IMR-90 (cell line): ENCODE measurements around the gene AKAP6. TPM values are rescaled to one million over a fixed set of nuclear protein-coding genes. Genes with fewer than 3 reads are reported as not detected.

Source experiments
- ATAC-seq: fragments of 200-7000 bp; cut with Tn5 transposase; 2 replicates; pipeline ENCODE4 v1.9.1; 2020; ENCODE audit warnings: low read depth, mild to moderate bottlenecking, moderate library complexity
- BruUV-seq: library from RNA; stranded (reverse); fragments of 400-500 nt; replicated peaks from 2 replicates; lab custom pipeline; 2021; lab: Mats Ljungman, UMichigan
- CTCF ChIA-PET: fragments of 300-600 bp; formaldehyde crosslinking; extraction: SDS; loops from one replicate; lab custom pipeline; 2021; ENCODE audit warnings: antibody characterized with exemption; lab: Yijun Ruan, JAX
- POLR2A ChIA-PET: fragments of 300-600 bp; sonication (Branson Sonifier 250); formaldehyde crosslinking; loops from one replicate; lab custom pipeline; 2022; ENCODE audit warnings: antibody characterized with exemption; ENCODE audit not compliant: unreplicated experiment; lab: Charles Lee
- DNase-seq: peaks from one replicate; pipeline ENCODE4 v3.0.0; 2013
- H2AFZ ChIP-seq: replicated peaks from 2 replicates; pipeline ENCODE3; 2013; ENCODE audit warnings: low read length, mild to moderate bottlenecking; ENCODE audit not compliant: poor library complexity
- H2AK5ac ChIP-seq: 2 replicates; pipeline ENCODE4 v1.6.1; 2013; ENCODE audit warnings: low read depth, low read length, inconsistent platforms
- H2AK9ac ChIP-seq: replicated peaks from 2 replicates; pipeline ENCODE3; 2013; ENCODE audit warnings: mild to moderate bottlenecking, low read depth, low read length, moderate library complexity; ENCODE audit not compliant: poor library complexity
- H2BK120ac ChIP-seq: 2 replicates; pipeline ENCODE4 v1.6.1; 2013; ENCODE audit warnings: low read depth, low read length, inconsistent platforms
- H2BK15ac ChIP-seq: 3 replicates; pipeline ENCODE4 v1.6.1; 2013; ENCODE audit warnings: low read depth, low read length, inconsistent platforms
- H2BK20ac ChIP-seq: 2 replicates; pipeline ENCODE4 v1.6.1; 2013; ENCODE audit warnings: low read depth, mild to moderate bottlenecking, inconsistent platforms, low read length, moderate library complexity
- H2BK5ac ChIP-seq: 2 replicates; pipeline ENCODE4 v1.6.1; 2013; ENCODE audit warnings: mild to moderate bottlenecking, low read depth, low read length, inconsistent platforms; ENCODE audit not compliant: poor library complexity, severe bottlenecking
- H3K14ac ChIP-seq: replicated peaks from 2 replicates; pipeline ENCODE4 v1.6.1; 2013; ENCODE audit warnings: low read depth, low read length, inconsistent platforms
- H3K18ac ChIP-seq: 2 replicates; pipeline ENCODE4 v1.6.1; 2013; ENCODE audit warnings: low read depth, low read length, control low read depth
- H3K23ac ChIP-seq: 2 replicates; pipeline ENCODE4 v1.6.1; 2013; ENCODE audit warnings: low read depth, low read length, inconsistent platforms
- H3K27ac ChIP-seq: 2 replicates; pipeline ENCODE4 v1.5.1; 2013; ENCODE audit warnings: mild to moderate bottlenecking, control low read depth, low read length; ENCODE audit not compliant: insufficient read depth
- H3K27me3 ChIP-seq: 2 replicates; pipeline ENCODE4 v1.6.1; 2013; ENCODE audit warnings: low read length; ENCODE audit not compliant: control insufficient read depth, insufficient read depth
- H3K36me3 ChIP-seq: 2 replicates; pipeline ENCODE4 v1.6.1; 2013; ENCODE audit warnings: low read length, mixed read lengths; ENCODE audit not compliant: control insufficient read depth, insufficient read depth
- H3K4ac ChIP-seq: 2 replicates; pipeline ENCODE4 v1.6.1; 2013; ENCODE audit warnings: low read depth, low read length, inconsistent platforms
- H3K4me1 ChIP-seq: 2 replicates; pipeline ENCODE4 v1.6.1; 2013; ENCODE audit warnings: low read length, mixed read lengths; ENCODE audit not compliant: control insufficient read depth, insufficient read depth
- H3K4me2 ChIP-seq: 2 replicates; pipeline ENCODE4 v1.6.1; 2013; ENCODE audit warnings: low read depth, mild to moderate bottlenecking, control low read depth, low read length, moderate library complexity
- H3K4me3 ChIP-seq: 2 replicates; pipeline ENCODE4 v1.5.1; 2013; ENCODE audit warnings: low read depth, mild to moderate bottlenecking, control low read depth, low read length, moderate library complexity; ENCODE audit not compliant: insufficient read depth
- H3K56ac ChIP-seq: 2 replicates; pipeline ENCODE4 v1.6.1; 2013; ENCODE audit warnings: low read length, inconsistent platforms; ENCODE audit not compliant: insufficient read depth; ENCODE audit errors: extremely low read depth
- H3K79me1 ChIP-seq, 2 experiments: 2 replicates each; pipeline ENCODE4 v1.6.1; 2013; ENCODE audit warnings: low read length in 2 of 2, inconsistent platforms in 1 of 2, low read depth in 1 of 2
- H3K9ac ChIP-seq: 2 replicates; pipeline ENCODE4 v1.6.1; 2013; ENCODE audit warnings: low read depth, low read length, control low read depth
- H3K9me1 ChIP-seq: 2 replicates; pipeline ENCODE4 v1.6.1; 2013; ENCODE audit warnings: low read length, inconsistent platforms; ENCODE audit not compliant: insufficient read depth
- H3K9me3 ChIP-seq: 2 replicates; pipeline ENCODE4 v1.6.1; 2013; ENCODE audit warnings: low read length; ENCODE audit not compliant: control insufficient read depth, insufficient read depth
- H4K20me1 ChIP-seq: 2 replicates; pipeline ENCODE4 v1.6.1; 2013; ENCODE audit warnings: low read length, inconsistent platforms; ENCODE audit not compliant: insufficient read depth
- H4K5ac ChIP-seq: 2 replicates; pipeline ENCODE4 v1.6.1; 2013; ENCODE audit warnings: mild to moderate bottlenecking, low read depth, low read length, control low read depth
- H4K8ac ChIP-seq, 2 experiments: 2 replicates each; pipeline ENCODE4 v1.6.1; 2013; ENCODE audit warnings: low read depth in 2 of 2, low read length in 2 of 2, control low read depth in 1 of 2, inconsistent platforms in 1 of 2
- H4K91ac ChIP-seq: 2 replicates; pipeline ENCODE4 v1.6.1; 2013; ENCODE audit warnings: low read depth, low read length, inconsistent platforms; ENCODE audit not compliant: insufficient read depth
- CEBPB ChIP-seq: IDR thresholded peaks from 2 replicates; pipeline ENCODE4 v1.6.1; 2012; ENCODE audit warnings: low read depth, low read length, improper control_type of control experiment
- CHD1 ChIP-seq: IDR thresholded peaks from 2 replicates; pipeline ENCODE4 v1.6.1; 2012; ENCODE audit warnings: low read depth, low read length, improper control_type of control experiment
- CTCF ChIP-seq: conservative IDR thresholded peaks from 2 replicates; pipeline ENCODE4 v1.5.1; 2012; ENCODE audit warnings: mild to moderate bottlenecking, low read depth, low read length, improper control_type of control experiment
- ELK1 ChIP-seq: fragments of 150-350 bp; IDR thresholded peaks from 2 replicates; pipeline ENCODE4 v1.6.1; 2016; ENCODE audit warnings: low read depth, mild to moderate bottlenecking, low read length, moderate library complexity, borderline replicate concordance
- FOS ChIP-seq: fragments of 150-350 bp; IDR thresholded peaks from 2 replicates; pipeline ENCODE4 v1.6.1; 2016; ENCODE audit warnings: low read depth, low read length
- MAFK ChIP-seq: IDR thresholded peaks from 2 replicates; pipeline ENCODE4 v1.6.1; 2012; ENCODE audit warnings: low read depth, low read length, improper control_type of control experiment
- MAZ ChIP-seq: IDR thresholded peaks from 2 replicates; pipeline ENCODE4 v1.6.1; 2012; ENCODE audit warnings: low read depth, mild to moderate bottlenecking, low read length, improper control_type of control experiment, moderate library complexity, borderline replicate concordance
- MXI1 ChIP-seq: IDR thresholded peaks from 2 replicates; pipeline ENCODE4 v1.6.1; 2012; ENCODE audit warnings: low read depth, mild to moderate bottlenecking, low read length, moderate library complexity, borderline replicate concordance
- POLR2A ChIP-seq: IDR thresholded peaks from 2 replicates; pipeline ENCODE4 v1.6.1; 2012; ENCODE audit warnings: mild to moderate bottlenecking, low read depth, low read length
- RCOR1 ChIP-seq: IDR thresholded peaks from 2 replicates; pipeline ENCODE4 v1.6.1; 2012; ENCODE audit warnings: mild to moderate bottlenecking, low read length, improper control_type of control experiment; ENCODE audit not compliant: insufficient replicate concordance
- RFX5 ChIP-seq: IDR thresholded peaks from 2 replicates; pipeline ENCODE4 v1.8.0; 2012; ENCODE audit warnings: low read depth, mild to moderate bottlenecking, low read length, moderate library complexity
- USF2 ChIP-seq: fragments of 150-350 bp; IDR thresholded peaks from 2 replicates; pipeline ENCODE4 v1.6.1; 2017; ENCODE audit warnings: mild to moderate bottlenecking, antibody characterized with exemption, low read length, low read depth
- WGBS, 2 experiments: methylation state at CpG; one replicate each; pipeline versions ENCODE4 v1.1.5 to v1.1.7; 2013; ENCODE audit warnings: missing lambda C conversion rate in 2 of 2; ENCODE audit not compliant: insufficient read length in 1 of 2; ENCODE audit errors: extremely low coverage in 2 of 2; 5-methylcytosine and 5-hydroxymethylcytosine counted together
- dilution Hi-C: fragments of 300-500 bp; cut with HindIII; formaldehyde crosslinking; loops from one replicate; pipeline ENCODE4 v1.14.3; 2018; ENCODE audit warnings: low sequenced_read_pairs; ENCODE audit not compliant: unreplicated experiment
- in situ Hi-C: fragments of 300-500 bp; cut with MboI; formaldehyde crosslinking; loops from 3 replicates; pipeline ENCODE4 v1.14.3; 2019; ENCODE audit warnings: low sequenced_read_pairs, inconsistent platforms, mixed read lengths
- intact Hi-C: fragments of 100-400 bp; cut with micrococcal nuclease; formaldehyde crosslinking; loops from 2 replicates; pipeline ENCODE4 v1.10.0; 2022
- polyA plus RNA-seq, 3 experiments: library from polyadenylated mRNA; depleted of rRNA; stranded (reverse); fragments of >200 nt; gene quantifications; 2 replicates each; pipeline ENCODE4 v1.2.3, GENCODE V29; 2012; ENCODE audit warnings: low replicate concordance in 1 of 3
- total RNA-seq: library from RNA; depleted of rRNA; stranded (reverse); fragments of >200 nt; gene quantifications from 2 replicates; pipeline ENCODE4 v1.2.3, GENCODE V29; 2012

The AKAP6 gene
- total and polyA plus RNA-seq, 2 of the 4 experiments (the other 2 are of a cell fraction), result 0.22 to 1.6 TPM

GRCh38 chr14:32662211-32662610, 333.1 kb downstream of the AKAP6 start:
- intact Hi-C loops (no loop called here), in situ Hi-C loops (no loop called here), dilution Hi-C loops (no loop called here)
- Histone ChIP-seq H4K5ac (no peak overlapping the region), H2BK5ac (no peak overlapping the region), H3K14ac (no peak overlapping the region), H2BK20ac (no peak overlapping the region), H3K56ac (no peak overlapping the region), H2BK120ac (no peak overlapping the region), H3K23ac (no peak overlapping the region), H3K9ac (no peak overlapping the region), H3K18ac (no peak overlapping the region), H4K20me1 (no peaks in the 10 kb centered on the region), H3K9me1 (no peaks in the 10 kb centered on the region), H3K27ac (no peak overlapping the region), H3K9me3 (no peaks in the 10 kb centered on the region), H2AFZ (no peak overlapping the region), H2AK5ac (no peak overlapping the region), H3K4ac (no peak overlapping the region), H3K36me3 (no peaks in the 10 kb centered on the region), H4K91ac (no peak overlapping the region), H3K4me3 (no peak overlapping the region), H3K4me2 (no peak overlapping the region), H2AK9ac (no peak overlapping the region), H3K27me3 (no peaks in the 10 kb centered on the region), H3K4me1 (no peaks in the 10 kb centered on the region), H2BK15ac (no peak overlapping the region), H4K8ac (no peak overlapping the region), H3K79me1 (no peaks in the 10 kb centered on the region)
- POLR2A ChIA-PET, result no interaction called here
- ATAC-seq, result no peak
- no peak for TF ChIP-seq MXI1
- no peak for TF ChIP-seq CEBPB
- TF ChIP-seq FOS, result no peak
- TF ChIP-seq ELK1, result no peak
- TF ChIP-seq RFX5, result no peak
- TF ChIP-seq CHD1, result no peak
- TF ChIP-seq RCOR1, result no peak
- TF ChIP-seq CTCF, result no peak
- TF ChIP-seq MAZ, result no peak
- no peak for TF ChIP-seq USF2
- TF ChIP-seq MAFK, result no peak
- no peak for TF ChIP-seq POLR2A
- WGBS, 2 experiments, result no CpG with 5 or more reads among the region's 1 CpG
- CTCF ChIA-PET, result no interaction called here
- no peak for DNase-seq
- no TSS peak for BruUV-seq
